RKO (cell line): ENCODE results near the gene ZNF700.
A peak's percentile ranks its signal among the peaks of the same experiment; 100 is the strongest.

ENCODE experiments used
- DNase-seq: peaks from one replicate; pipeline ENCODE4 v3.0.0-alpha.2; 2016; ENCODE audit warnings: low spot score

The ZNF700 gene

DNA sequence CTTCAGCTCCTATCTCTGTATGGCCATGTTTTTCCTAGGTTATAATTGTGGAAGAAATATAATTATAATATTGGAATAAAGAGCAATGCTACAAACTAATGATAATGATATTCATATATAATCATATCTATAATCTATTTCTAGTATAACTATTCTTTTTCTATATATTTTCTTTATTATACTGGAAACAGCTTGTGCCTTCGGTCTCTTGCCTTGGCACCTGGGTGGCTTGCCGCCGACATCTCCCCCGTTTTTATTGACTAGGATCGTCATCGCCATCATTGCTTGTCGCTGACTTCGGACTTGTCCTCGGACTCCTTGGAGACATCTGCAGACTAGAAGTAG is 64.2 kb downstream of the ZNF700 start:
- no peak for DNase-seq

DNA sequence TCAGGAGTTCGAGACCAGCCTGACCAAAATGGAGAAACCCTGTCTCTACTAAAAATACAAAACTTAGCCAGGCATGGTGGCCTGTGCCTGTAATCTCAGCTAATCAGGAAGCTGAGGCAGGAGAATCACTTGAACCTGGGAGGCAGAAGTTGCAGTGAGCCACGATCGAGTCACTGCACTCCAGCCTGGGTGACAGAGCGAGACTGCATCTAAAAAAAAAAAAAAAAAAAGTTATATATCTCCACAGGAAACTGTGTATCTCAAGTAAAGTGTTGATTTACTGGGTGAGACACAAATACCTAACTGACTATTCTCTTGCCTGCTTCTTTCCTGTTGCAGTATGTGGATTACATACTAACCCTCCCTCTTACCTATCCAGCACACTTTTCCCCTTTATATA is 67.0 kb downstream of the ZNF700 start:
- peak; percentile 53 for DNase-seq

DNA sequence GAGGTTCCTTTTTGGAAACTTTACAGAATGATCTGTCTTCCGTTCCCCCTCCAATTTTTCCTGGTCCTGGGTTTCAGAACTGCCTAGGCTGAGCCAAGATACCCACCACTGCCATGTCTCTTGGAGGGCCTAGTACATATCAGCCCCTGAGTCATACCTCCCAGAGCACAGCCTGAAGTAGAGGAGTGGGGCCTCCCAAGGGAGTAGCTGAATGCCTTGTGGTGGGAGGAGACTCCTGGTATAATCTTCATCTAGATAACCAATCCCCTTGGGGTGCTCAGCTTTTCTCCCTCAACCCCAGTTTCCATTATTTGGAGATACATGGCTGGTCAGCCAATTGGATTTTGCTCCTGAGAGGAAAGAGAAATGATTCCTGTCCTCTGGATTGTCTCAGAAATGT is 70.3 kb downstream of the ZNF700 start:
- DNase-seq, result peak; percentile 20
